Superior temporal gyrus (tissue), 1 donor: ENCODE measurements around the gene TTLL11.
A peak's percentile ranks its signal among the peaks of the same experiment; 100 is the strongest.
"Not testable (repeated sequence)": the region's sequence is repeated elsewhere in the genome, so short reads cannot be mapped to it uniquely, and the experiment has no call there.

ENCODE experiments used
- DNase-seq: peaks from one replicate; pipeline ENCODE4 v3.0.0-alpha.2; 2016; ENCODE audit errors: extremely low spot score

TTLL11 gene

GRCh38 chr9:122001491-122002201, 91.5 kb downstream of the TTLL11 start:
- no peak for DNase-seq

GRCh38 chr9:122000526-122000925, 92.6 kb downstream of the TTLL11 start:
- not testable (repeated sequence) for DNase-seq

- no peak for DNase-seq
These were observed 93.6 kb downstream of the TTLL11 start for GRCh38 chr9:121999556-121999955.

GRCh38 chr9:121998513-121999049, 94.5 kb downstream of the TTLL11 start:
- DNase-seq = no peak

GRCh38 chr9:121997791-121998190, 95.3 kb downstream of the TTLL11 start:
- no peak for DNase-seq

- DNase-seq = no peak
These were observed 96.3 kb downstream of the TTLL11 start for GRCh38 chr9:121996783-121997182.

GRCh38 chr9:121995997-121996396, 97.1 kb downstream of the TTLL11 start:
- DNase-seq = no peak

- peak; percentile 97 for DNase-seq
These were observed 100.4 kb downstream of the TTLL11 start for GRCh38 chr9:121992571-121993212.

- DNase-seq = no peak
These were observed 101.8 kb downstream of the TTLL11 start for GRCh38 chr9:121991307-121991661.

GRCh38 chr9:121990600-121991306, 102.4 kb downstream of the TTLL11 start:
- no peak for DNase-seq

- DNase-seq = no peak
These were observed 104.1 kb downstream of the TTLL11 start for GRCh38 chr9:121989010-121989409.

- no peak for DNase-seq
These were observed 105.8 kb downstream of the TTLL11 start for GRCh38 chr9:121987314-121987713.

- DNase-seq = peak; percentile 49
These were observed 107.2 kb downstream of the TTLL11 start for GRCh38 chr9:121985792-121986494.

GRCh38 chr9:121984726-121985402, 108.2 kb downstream of the TTLL11 start:
- DNase-seq = peak; percentile 24

GRCh38 chr9:121983736-121984135, 109.4 kb downstream of the TTLL11 start:
- no peak for DNase-seq

GRCh38 chr9:121981118-121981883, 111.8 kb downstream of the TTLL11 start:
- no peak for DNase-seq

GRCh38 chr9:121980665-121981064, 112.4 kb downstream of the TTLL11 start:
- not testable (repeated sequence) for DNase-seq

- no peak for DNase-seq
These were observed 113.4 kb downstream of the TTLL11 start for GRCh38 chr9:121979736-121980135.

- DNase-seq = no peak
These were observed 116.4 kb downstream of the TTLL11 start for GRCh38 chr9:121976751-121977150.

- no peak for DNase-seq
These were observed 117.3 kb downstream of the TTLL11 start for GRCh38 chr9:121975801-121976277.
